Choroid plexus epithelial cell (primary cell): ENCODE measurements around the gene C5AR2.
A peak's percentile ranks its signal among the peaks of the same experiment; 100 is the strongest.
"Not testable (repeated sequence)": the region's sequence is repeated elsewhere in the genome, so short reads cannot be mapped to it uniquely, and the experiment has no call there.

ENCODE experiments used
- DNase-seq: peaks from one replicate; pipeline ENCODE4 v3.0.0-alpha.2; 2010; ENCODE audit warnings: low read depth
- H3K4me3 ChIP-seq: 2 replicates; pipeline ENCODE4 v1.5.1; 2011; ENCODE audit warnings: low read depth, mild to moderate bottlenecking, control low read depth, low read length, moderate library complexity
- CTCF ChIP-seq: conservative IDR thresholded peaks from 2 replicates; pipeline ENCODE4 v1.5.1; 2011; ENCODE audit warnings: low read depth, mild to moderate bottlenecking, control low read depth, inconsistent platforms, low read length, moderate library complexity

C5AR2 gene

DNA sequence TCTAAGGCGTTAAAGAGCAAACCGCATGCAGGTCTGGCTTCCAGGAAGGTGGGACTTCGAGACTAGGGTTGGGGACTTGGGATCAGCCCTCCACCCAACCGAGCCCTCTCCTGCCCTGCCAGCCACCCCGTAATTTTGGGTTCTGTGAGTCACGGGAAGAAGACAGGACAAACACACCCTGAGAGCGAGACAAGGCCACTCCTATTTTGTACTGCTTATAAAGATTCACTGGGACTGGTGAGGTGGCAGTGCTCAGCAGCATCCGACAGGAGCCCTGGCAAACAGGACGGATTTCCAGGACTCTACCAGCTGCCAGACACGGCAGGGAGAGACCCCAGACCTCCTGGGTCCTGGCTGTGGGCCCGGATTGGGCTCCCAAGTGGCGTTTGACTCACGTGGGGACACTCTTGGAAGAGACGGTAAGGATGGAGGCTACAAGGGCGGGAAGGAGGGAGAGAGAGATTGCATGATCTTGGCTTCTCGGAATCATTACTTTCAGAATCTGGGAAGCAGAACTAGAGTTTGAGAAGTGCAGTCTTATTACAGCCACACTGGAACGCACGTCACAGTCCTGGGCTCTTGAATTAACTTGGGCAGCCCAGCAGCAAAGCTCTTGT lies at the start of gene C5AR2:
C5AR2 (plus strand) TSS at position 245 of the 617 bp plus-strand sequence. CDS start 8,625 bp downstream, outside the sequence.
- DNase-seq: no peak
- TF ChIP-seq CTCF: no peak
- H3K4me3 ChIP-seq: no peak within 1 kb of the TSS

DNA sequence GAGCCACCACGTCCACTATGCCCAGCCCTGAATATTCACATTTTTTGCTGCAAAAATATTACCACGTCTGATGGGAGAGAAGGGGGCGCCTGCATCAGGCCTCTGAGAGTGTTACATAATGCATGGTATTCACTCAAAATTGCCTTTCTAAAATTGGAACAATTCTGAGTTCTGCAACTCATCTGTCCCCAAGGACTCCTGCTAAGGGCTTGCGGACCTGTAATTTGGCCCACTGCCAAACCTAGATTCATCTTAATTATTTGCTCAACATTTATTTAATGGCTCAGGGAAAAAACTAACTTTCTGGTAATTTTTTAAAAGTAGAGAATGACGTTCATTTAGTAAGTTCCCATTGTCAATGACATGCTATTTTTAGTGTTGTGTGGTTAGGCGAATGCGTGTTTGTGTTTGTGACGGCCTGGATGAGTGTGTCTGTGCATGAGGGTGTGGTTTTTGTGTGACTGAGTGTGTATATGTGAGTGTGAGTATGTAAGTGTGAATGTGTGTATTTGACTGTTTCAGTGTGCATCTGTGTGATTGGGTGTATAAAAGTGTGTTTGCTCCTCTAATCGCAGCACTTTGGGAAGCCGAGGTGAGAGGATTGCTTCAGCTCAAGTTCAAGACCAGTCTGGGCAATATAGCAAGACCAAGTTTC lies 48.4 kb upstream of the C5AR2 start:
- no peak for DNase-seq
- no peak overlapping the region for H3K4me3 ChIP-seq
- no peak for TF ChIP-seq CTCF

DNA sequence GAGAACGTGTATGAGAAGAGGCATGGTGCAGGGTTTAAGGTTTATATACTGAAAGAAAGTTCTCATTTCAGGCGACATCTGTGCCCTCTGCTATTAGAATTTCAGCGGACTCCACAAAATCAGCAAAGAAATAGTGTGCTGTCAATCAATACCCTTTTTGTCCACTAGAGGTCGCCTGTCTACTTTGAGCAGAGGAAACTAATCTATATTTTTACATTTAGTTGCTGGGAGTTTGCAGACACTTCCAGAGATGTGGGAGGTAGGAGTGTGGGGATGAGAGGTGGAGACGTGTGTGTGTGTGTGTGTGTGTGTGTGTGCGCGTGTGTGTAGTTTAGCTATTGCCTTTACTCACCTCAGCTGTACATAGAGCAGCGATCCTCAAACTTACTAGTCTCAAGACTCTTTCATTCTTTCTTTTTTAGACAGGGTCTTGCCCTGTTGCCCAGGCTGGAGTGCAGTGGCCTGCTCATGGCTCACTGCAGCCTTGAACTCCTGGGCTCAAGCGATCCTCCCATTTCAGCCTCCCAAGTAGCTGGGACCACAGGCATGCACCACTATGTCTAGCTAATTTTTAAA lies 47.6 kb upstream of the C5AR2 start:
- no peak overlapping the region for H3K4me3 ChIP-seq
- TF ChIP-seq CTCF: peak; percentile 79
- peak; percentile 78 for DNase-seq

GRCh38 chr19:47296036-47296435 lies 35.9 kb upstream of the C5AR2 start:
- DNase-seq: peak; percentile 89
- TF ChIP-seq CTCF: peak; percentile 85
- no peak overlapping the region for H3K4me3 ChIP-seq

DNA sequence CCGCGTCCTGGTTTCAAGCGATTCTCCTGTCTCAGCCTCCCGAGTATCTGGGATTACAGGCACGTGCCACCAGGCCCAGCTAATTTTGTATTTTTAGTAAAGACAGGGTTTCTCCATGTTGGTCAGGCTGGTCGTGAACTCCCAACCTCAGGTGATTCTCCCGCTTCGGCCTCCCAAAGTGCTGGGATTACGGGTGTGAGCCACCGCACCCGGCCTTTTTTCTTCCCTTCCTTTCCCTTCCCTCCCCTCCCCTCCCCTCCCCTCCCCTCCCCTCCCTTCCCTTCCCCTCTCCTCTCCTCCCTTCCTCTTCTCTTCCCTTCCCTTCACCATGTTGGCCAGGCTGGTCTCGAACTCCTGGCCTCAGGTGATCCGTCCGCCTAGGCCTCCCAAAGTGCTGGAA lies 31.1 kb upstream of the C5AR2 start:
- not testable (repeated sequence) for DNase-seq, H3K4me3 ChIP-seq

DNA sequence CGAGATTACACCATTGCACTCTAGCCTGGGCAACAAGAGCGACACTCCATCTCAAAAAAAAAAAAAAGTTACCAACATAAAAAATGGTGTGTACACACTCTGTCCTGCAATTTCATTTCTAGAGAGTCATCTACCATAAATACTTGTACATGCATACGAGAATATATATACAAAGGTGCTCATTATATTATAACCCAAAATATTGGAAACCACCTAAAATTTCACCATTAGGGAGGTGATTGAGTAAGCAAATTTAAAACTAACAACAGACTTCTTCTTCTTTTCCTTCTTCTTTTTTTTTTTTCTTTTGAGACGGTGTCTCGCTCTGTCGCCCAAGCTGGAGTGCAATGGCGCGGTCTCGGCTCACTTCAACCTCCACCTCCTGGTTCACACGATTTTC lies 29.7 kb upstream of the C5AR2 start:
- TF ChIP-seq CTCF: no peak
- DNase-seq: no peak
- H3K4me3 ChIP-seq: no peak overlapping the region

DNA sequence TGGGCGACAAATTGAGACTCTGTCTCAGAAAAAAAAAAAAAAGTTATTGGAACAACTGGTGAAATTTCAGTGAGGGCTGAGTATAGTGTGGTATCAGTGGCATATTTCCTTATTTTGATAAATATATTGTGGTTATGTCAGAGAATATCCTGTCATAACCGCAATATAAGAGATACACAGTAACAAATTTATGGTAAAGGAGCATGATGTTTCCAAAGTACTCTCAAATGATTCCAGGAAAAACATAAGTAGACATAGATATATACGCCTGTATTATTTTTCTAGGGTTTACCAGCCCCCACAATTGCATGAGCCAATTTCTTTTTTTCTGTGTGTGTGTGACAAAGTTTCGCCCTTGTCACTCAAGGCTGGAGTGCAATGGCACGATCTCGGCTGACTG lies 28.0 kb upstream of the C5AR2 start:
- H3K4me3 ChIP-seq: no peak overlapping the region
- DNase-seq: no peak
- no peak for TF ChIP-seq CTCF
